PC-9 (cell line): Measurements from ENCODE around the gene KRTAP10-1.

Experiments
- CTCF ChIP-seq: fragments of 200-600 bp; sonication (generic); conservative IDR thresholded peaks from 2 replicates; pipeline ENCODE4 v1.6.1; 2017; ENCODE audit warnings: mixed run types, antibody characterized with exemption, mild to moderate bottlenecking, moderate library complexity
- EZH2 ChIP-seq: fragments of 200-600 bp; sonication (generic); IDR thresholded peaks from 2 replicates; pipeline ENCODE4 v1.8.0; 2017; ENCODE audit warnings: antibody characterized with exemption, low read depth

GRCh38 chr21:44514746-44515358 is 25.1 kb downstream of the KRTAP10-1 start:
- TF ChIP-seq CTCF, result no peak
- no peak for TF ChIP-seq EZH2
